T-helper 1 cell treated with Interleukin-12 subunit alpha and Interleukin-12 subunit beta and Interleukin-4 antibody, amounts not matched to agents 30 ng/mL and 1 ng/mL, for 36 hours (primary cell): ENCODE data around the gene GRK5. TPM values are rescaled to one million over a fixed set of nuclear protein-coding genes. Genes with fewer than 3 reads are reported as not detected.

Source experiments
- intact Hi-C: fragments of 100-400 bp; cut with micrococcal nuclease; formaldehyde crosslinking; loops from one replicate; pipeline ENCODE4 v1.15.1; 2024
- total RNA-seq: library from RNA; stranded (reverse); gene quantifications from 2 replicates; pipeline ENCODE4 v1.2.3, GENCODE V29; 2022

Gene GRK5
- total RNA-seq, 1 donor from 2014 or later, result 50.1 TPM

GRCh38 chr10:119395280-119396007 lies 188.1 kb downstream of the GRK5 start:
- intact Hi-C loops, result no loop called here

GRCh38 chr10:119396008-119396708 lies 188.8 kb downstream of the GRK5 start:
- intact Hi-C loops, result no loop called here

GRCh38 chr10:119396709-119397071 lies 189.3 kb downstream of the GRK5 start:
- intact Hi-C loops, result no loop called here

- intact Hi-C loops, result no loop called here
Observed at GRCh38 chr10:119397416-119397815, 190.0 kb downstream of the GRK5 start.

GRCh38 chr10:119398996-119399395 lies 191.6 kb downstream of the GRK5 start:
- intact Hi-C loops, result no loop called here

- intact Hi-C loops, result no loop called here
Observed at GRCh38 chr10:119399466-119399865, 192.1 kb downstream of the GRK5 start.

GRCh38 chr10:119401671-119402395 lies 194.5 kb downstream of the GRK5 start:
- intact Hi-C loops, result no loop called here

GRCh38 chr10:119403921-119404320 lies 196.6 kb downstream of the GRK5 start:
- intact Hi-C loops, result no loop called here

- intact Hi-C loops, result no loop called here
Observed at GRCh38 chr10:119404719-119405519, 197.5 kb downstream of the GRK5 start.

GRCh38 chr10:119405520-119405807 lies 198.1 kb downstream of the GRK5 start:
- intact Hi-C loops, result no loop called here

GRCh38 chr10:119406137-119406536 lies 198.8 kb downstream of the GRK5 start:
- intact Hi-C loops, result no loop called here

GRCh38 chr10:119406601-119407253 lies 199.4 kb downstream of the GRK5 start:
- intact Hi-C loops, result no loop called here

- intact Hi-C loops, result no loop called here
Observed at GRCh38 chr10:119407254-119407777, 199.9 kb downstream of the GRK5 start.

GRCh38 chr10:119408072-119408471 lies 200.7 kb downstream of the GRK5 start:
- intact Hi-C loops, result no loop called here

GRCh38 chr10:119408969-119409371 lies 201.6 kb downstream of the GRK5 start:
- intact Hi-C loops, result no loop called here

- intact Hi-C loops, result no loop called here
Observed at GRCh38 chr10:119409385-119409784, 202.0 kb downstream of the GRK5 start.

GRCh38 chr10:119409906-119410305 lies 202.5 kb downstream of the GRK5 start:
- intact Hi-C loops, result no loop called here

GRCh38 chr10:119410361-119411116 lies 203.2 kb downstream of the GRK5 start:
- intact Hi-C loops, result no loop called here

- intact Hi-C loops, result no loop called here
Observed at GRCh38 chr10:119412244-119413092, 205.1 kb downstream of the GRK5 start.
